Esophagus mucosa (tissue), 1 donor: ENCODE data around the gene TAC4. TPM values are rescaled to one million over a fixed set of nuclear protein-coding genes. Genes with fewer than 3 reads are reported as not detected.

ENCODE experiments used
- ATAC-seq: fragments of 200-7000 bp; cut with Tn5 transposase; one replicate; pipeline ENCODE4 v1.9.1; 2020
- total RNA-seq: library from RNA; stranded (reverse); gene quantifications from one replicate; pipeline ENCODE4 v1.2.4, GENCODE V29; 2023
- donor health status: DM: yes; HTN: yes; CAD: no.

Gene TAC4
- total RNA-seq, 1 donor from 2014 or later, result not detected

DNA sequence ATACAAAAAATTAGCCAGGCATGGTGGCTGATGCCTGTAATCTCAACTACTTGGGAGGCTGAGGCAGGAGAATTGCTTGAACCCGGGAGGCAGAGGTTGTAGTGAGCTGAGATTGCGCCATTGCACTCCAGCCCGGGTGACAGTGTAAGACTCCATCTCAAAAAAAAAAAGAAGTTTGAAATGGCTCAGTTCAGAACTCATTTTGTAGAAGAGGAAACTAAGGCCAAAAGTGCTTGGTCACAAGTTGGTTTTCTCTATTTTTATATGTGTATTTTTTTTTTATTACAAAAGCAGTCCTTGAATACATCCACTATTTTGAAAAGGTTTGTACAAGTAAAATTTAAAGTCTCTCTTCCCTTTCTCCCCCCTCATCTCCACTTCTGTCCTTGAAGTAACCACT, 5.5 kb downstream of the TAC4 start:
- ATAC-seq, result no peak

GRCh38 chr17:49841548-49841947, 6.3 kb downstream of the TAC4 start:
- ATAC-seq, result no peak

DNA sequence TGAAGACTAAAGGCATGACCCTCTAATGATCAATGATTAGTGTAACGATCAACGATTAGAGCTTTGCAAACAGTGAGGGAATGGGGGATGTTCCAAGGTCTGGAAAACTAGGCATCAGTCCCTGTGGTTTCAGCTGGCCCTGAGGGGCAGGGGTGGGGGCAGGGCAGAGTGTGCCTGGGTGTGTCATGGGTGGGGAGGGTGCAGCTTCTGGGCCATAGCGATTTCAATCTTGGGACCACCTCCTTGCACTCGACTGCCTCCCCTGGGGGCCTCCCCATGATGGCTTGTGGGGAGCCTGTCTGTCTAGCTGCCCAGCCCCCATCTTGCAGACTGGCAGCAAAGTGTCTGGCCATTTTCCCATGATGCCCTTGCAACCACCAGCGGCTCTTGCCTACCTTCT, 8.4 kb downstream of the TAC4 start:
- no peak for ATAC-seq

GRCh38 chr17:49836111-49837030, 11.5 kb downstream of the TAC4 start:
- no peak for ATAC-seq

DNA sequence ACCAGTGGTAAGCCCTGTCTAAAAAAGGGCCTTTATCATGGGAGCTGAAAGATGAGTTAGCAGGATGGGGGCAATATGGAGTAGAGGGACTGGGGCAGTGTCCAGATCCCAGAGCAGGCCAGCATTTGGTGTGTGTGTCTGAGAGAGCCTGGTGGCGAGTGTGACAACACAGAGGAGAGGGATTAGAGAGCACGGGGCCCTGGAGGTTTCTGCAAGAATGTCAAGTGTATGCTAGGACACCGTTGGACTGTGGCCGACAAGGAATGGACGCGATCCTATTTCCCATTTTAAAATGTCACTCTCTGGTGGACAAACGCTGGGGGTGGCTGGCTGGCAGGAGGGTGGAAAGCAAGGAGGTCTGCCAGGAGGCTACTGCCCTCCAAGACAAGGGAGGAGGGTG, 12.4 kb downstream of the TAC4 start:
- no peak for ATAC-seq

DNA sequence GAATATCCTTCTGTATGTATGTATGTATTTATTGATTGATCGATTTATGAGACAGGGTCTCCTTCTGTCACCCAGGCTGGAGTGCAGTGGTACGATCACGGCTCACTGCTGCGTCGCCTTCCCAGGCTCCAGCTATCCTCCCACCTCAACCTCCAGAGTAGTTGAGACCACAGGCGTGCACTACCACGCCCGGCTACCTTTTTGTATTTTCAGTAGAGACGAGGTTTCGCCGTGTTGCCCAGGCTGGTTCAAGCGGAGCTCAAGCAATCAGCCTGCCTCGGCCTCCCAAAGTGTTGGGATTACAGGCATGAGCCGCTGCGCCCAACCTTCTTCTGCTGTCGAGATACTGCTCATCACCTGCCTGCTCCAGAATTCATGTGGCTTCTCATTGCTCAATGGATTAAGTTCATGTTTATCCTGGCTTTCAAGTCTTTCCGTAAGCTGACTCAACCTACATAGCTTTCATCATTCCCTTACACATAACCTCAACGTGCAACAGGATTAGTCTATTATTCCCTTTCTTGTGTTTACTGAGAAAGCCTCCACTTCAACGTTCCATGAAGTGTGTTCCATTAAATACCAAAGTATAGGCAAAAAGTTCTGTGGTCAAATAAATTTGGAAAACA, 13.6 kb downstream of the TAC4 start:
- ATAC-seq, result peak; percentile 88

- ATAC-seq, result no peak
These were observed 14.8 kb downstream of the TAC4 start for GRCh38 chr17:49832840-49833599.

- ATAC-seq, result no peak
These were observed 17.3 kb downstream of the TAC4 start for GRCh38 chr17:49830605-49831004.

GRCh38 chr17:49829026-49829425, 18.8 kb downstream of the TAC4 start:
- ATAC-seq, result no peak

- peak; percentile 78 for ATAC-seq
These were observed 19.5 kb downstream of the TAC4 start for GRCh38 chr17:49828325-49828724.

DNA sequence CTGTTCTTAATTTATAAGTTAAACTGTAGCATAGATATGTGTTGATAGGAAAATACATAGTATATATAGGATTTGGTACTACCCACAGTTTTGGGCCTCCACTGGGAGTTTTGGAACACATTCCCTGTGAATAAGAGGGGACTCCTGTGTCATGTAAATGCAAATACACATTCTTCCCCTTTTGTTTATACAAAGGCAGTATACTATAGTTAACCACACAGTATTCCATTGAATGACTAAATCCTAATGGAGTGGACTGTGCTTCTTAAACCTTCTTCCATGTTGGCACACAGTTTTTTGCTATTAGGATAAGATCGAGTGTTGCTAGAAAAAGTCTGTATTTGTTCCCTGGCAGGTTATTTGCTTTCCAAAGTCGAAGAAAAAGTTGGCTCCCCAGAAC, 22.2 kb downstream of the TAC4 start:
- ATAC-seq, result no peak

DNA sequence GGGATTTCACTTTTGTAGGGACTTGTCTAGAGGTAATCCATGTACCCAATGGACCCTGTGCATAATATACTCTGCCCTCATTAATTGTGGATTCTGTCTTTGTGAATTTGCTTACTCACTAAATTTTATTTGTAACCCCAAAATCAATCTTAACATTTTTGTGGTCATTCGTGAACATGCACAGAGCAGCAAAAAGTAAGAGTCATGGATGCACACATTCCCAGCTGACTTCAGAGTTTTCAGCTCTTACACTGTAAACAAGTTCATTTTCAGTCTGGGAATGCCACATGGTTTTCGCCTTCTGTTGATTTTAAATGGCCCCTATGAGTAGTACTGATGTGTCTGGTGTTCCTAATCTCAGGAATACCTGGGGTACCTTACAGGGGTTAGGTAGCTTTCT, 24.3 kb downstream of the TAC4 start:
- ATAC-seq, result no peak

DNA sequence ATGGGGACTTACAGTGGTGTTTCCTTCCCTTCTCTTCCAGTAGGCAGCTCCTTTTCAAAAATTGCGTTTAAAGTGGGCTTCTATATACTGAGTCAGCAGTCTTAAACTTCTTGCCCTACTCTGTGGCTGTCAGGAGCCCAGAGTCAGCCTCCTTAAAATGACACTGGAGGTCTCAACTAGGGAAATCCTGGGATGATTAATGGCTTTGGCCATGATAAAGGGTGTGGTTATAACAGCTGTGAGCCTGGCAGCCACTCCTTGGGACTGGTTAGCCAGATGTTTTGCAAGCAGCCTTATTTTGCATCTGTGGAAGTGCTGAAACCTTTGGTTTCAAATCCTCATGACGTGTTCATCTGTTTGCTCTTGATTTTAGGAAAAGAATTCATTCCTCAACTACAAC, 25.0 kb downstream of the TAC4 start:
- ATAC-seq, result peak; percentile 81

- peak; percentile 55 for ATAC-seq
These were observed 26.0 kb downstream of the TAC4 start for GRCh38 chr17:49821916-49822315.

GRCh38 chr17:49821466-49821865, 26.4 kb downstream of the TAC4 start:
- no peak for ATAC-seq

- ATAC-seq, result no peak
These were observed 27.1 kb downstream of the TAC4 start for GRCh38 chr17:49820773-49821172.

DNA sequence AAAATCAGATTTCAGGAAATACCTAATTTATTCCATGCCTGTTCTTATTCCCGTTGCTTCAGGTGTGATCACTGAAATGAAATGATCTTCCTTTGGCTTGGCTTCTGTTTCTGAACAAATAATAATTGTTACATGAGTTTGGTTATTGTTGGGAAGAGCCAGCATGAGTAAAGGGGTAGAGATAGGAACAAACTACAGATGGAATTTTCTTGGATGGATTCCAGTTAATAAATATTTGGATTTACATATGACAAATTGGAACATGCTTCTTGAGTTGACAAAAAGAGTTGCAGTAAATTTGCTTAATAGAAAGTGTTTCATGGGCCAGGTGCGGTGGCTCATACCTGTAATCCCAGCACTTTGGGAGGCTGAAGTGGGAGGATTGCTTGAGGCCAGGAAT, 28.2 kb downstream of the TAC4 start:
- ATAC-seq, result no peak

GRCh38 chr17:49819138-49819537, 28.7 kb downstream of the TAC4 start:
- no peak for ATAC-seq

- ATAC-seq, result no peak
These were observed 29.9 kb downstream of the TAC4 start for GRCh38 chr17:49817993-49818392.

DNA sequence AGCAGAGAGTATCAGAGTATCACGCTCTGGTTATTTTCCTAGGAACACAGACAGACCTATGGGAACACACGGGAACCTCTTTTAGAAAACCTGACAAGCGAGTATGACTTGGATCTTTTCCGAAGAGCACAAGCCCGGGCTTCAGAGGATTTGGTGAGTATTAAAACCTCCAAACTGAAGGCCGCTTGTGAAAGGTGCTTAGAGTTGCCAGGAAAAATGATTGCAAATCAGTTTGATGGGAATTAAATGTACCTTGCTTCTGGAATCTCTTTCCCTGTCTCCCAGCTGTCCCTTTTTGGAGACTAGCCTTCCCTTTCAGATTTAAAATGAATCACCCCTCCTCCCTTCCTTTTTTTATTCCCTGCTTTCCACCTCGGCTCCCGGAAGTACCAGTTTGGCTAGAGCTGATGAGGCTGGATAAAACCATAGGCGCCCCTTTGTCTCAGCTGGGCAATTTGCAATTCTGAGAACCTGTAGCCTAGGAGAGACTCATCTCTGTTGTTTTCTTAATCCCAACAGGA, 32.0 kb downstream of the TAC4 start:
- ATAC-seq, result peak; percentile 85

DNA sequence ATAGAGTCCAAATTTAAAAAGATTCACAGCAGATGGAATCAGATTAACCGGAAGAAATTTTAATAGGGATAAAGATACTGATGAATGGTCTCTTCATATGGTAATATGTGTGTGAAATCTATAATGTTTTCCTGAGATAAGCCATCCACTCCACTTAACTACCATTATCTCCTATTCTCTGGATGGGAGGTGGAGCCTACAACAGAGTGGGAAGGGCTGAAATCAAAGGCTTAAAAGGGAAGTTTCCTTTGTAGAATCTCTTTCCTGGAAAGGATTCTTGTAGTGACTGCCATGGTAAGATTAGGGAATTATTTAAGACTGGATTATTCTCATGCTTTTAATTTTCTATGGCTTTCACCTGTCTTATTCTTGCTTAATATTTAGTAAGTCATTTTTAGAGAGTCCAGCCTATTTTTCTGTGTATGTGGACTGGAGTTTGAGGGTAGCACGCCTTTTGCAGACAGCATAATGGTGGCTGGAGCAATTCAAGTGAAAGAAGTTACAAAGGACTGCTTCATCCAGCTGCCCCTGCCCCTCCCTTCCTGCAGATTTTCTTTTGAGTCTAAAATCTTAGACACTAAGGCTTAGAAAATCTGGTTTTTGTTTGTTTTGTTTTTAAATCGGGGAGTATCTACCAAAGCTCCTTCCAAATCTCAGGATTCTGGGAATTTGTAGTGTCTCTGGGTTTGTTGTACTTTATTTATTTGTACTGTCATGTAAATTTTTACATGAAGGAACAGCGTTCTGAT, 32.9 kb downstream of the TAC4 start:
- ATAC-seq, result no peak

GRCh38 chr17:49809056-49809455, 38.8 kb downstream of the TAC4 start:
- no peak for ATAC-seq
